HCT116 (cell line): ENCODE results near the gene ENTPD6. TPM values are rescaled to one million over a fixed set of nuclear protein-coding genes. Genes with fewer than 3 reads are reported as not detected.

ENCODE experiments used
- ATAC-seq: fragments of 200-7000 bp; cut with Tn5 transposase; 2 replicates; pipeline ENCODE4 v1.9.1; 2020; ENCODE audit warnings: mild to moderate bottlenecking, moderate library complexity
- BruUV-seq: library from RNA; stranded (reverse); fragments of 400-500 nt; replicated peaks from 2 replicates; lab custom pipeline; 2021; lab: Mats Ljungman, UMichigan
- CTCF ChIA-PET: fragments of 300-600 bp; sonication (Branson Sonifier 250); formaldehyde crosslinking; loops from one replicate; lab custom pipeline; 2021; ENCODE audit warnings: antibody characterized with exemption; lab: Charles Lee
- POLR2A ChIA-PET: fragments of 300-600, 350-600 bp; sonication (Branson Sonifier 250); formaldehyde crosslinking; loops from one replicate; lab custom pipeline; 2021; ENCODE audit warnings: antibody characterized with exemption; lab: Charles Lee
- RAD21 ChIA-PET, 2 experiments: fragments of 300-600 bp; sonication (Branson Sonifier 250); formaldehyde crosslinking; loops; one replicate each; lab custom pipeline; 2023; ENCODE audit warnings: low total read pairs in 2 of 2; ENCODE audit not compliant: uncharacterized antibody in 2 of 2, unreplicated experiment in 2 of 2, low non-redundant PET in 1 of 2; lab: Charles Lee
- DNase-seq: peaks from one replicate; pipeline ENCODE4 v3.0.0-alpha.2; 2010; ENCODE audit warnings: low read depth, low spot score
- H2AFZ ChIP-seq: fragments of 200-600 bp; shearing (Covaris generic), sonication (generic); 2 replicates; pipeline ENCODE4 v1.6.1; 2017; ENCODE audit warnings: low read depth, mixed run types, mixed read lengths, antibody characterized with exemption, low read length; ENCODE audit not compliant: poor library complexity, severe bottlenecking
- H3K27ac ChIP-seq: 2 replicates; pipeline ENCODE4 v1.5.1; 2012; ENCODE audit warnings: low read depth, low read length
- H3K27me3 ChIP-seq: fragments of 200-600 bp; sonication (generic); 2 replicates; pipeline ENCODE4 v1.6.1; 2016; ENCODE audit warnings: mixed run types, low read length, mixed read lengths; ENCODE audit not compliant: insufficient read depth
- H3K36me3 ChIP-seq, 2 experiments: fragments of 200-500 bp in 1 of 2; fragments of 200-600 bp in 1 of 2; sonication (Bioruptor generic) in 1 of 2; sonication (generic) in 1 of 2; 2 replicates each; pipeline versions ENCODE4 v1.5.1 to v1.6.1; 2014 to 2016; ENCODE audit warnings: low read length in 2 of 2, inconsistent platforms in 1 of 2, mixed read lengths in 1 of 2, mixed run types in 1 of 2; ENCODE audit not compliant: insufficient read depth in 2 of 2, control insufficient read depth in 1 of 2
- H3K4me1 ChIP-seq, 2 experiments: fragments of 200-600 bp in 1 of 2; sonication (generic) in 1 of 2; 2 replicates each; pipeline versions ENCODE4 v1.5.1 to v1.6.1; 2012 to 2017; ENCODE audit warnings: low read length in 2 of 2, inconsistent platforms in 1 of 2, mild to moderate bottlenecking in 1 of 2, mixed read lengths in 1 of 2, mixed run types in 1 of 2, moderate library complexity in 1 of 2; ENCODE audit not compliant: insufficient read depth in 2 of 2, control insufficient read depth in 1 of 2
- H3K4me2 ChIP-seq: fragments of 200-600 bp; sonication (generic); 2 replicates; pipeline ENCODE4 v1.6.1; 2017; ENCODE audit warnings: mixed run types, low read length, mixed read lengths
- H3K4me3 ChIP-seq, 2 experiments: fragments of 200-600 bp in 1 of 2; sonication (generic) in 1 of 2; replicated peaks in 1 of 2; 2 replicates each; pipeline ENCODE4 v1.5.1; 2011 to 2016; ENCODE audit warnings: low read length in 2 of 2, control low read depth in 1 of 2, low read depth in 1 of 2, mild to moderate bottlenecking in 1 of 2, mixed read lengths in 1 of 2, mixed run types in 1 of 2
- H3K79me2 ChIP-seq: fragments of 200-600 bp; sonication (generic); 2 replicates; pipeline ENCODE4 v1.6.1; 2017; ENCODE audit warnings: mild to moderate bottlenecking, mixed run types, low read length, moderate library complexity, mixed read lengths; ENCODE audit not compliant: insufficient read depth
- H3K9ac ChIP-seq: fragments of 200-600 bp; sonication (generic); 2 replicates; pipeline ENCODE4 v1.6.1; 2016; ENCODE audit warnings: low read length, mixed read lengths
- H3K9me2 ChIP-seq: fragments of 200-600 bp; sonication (generic), shearing (Covaris generic); 2 replicates; pipeline ENCODE4 v1.6.1; 2017; ENCODE audit warnings: mixed run types, mild to moderate bottlenecking, moderate library complexity; ENCODE audit not compliant: insufficient read depth
- H3K9me3 ChIP-seq, 2 experiments: fragments of 200-500 bp in 1 of 2; fragments of 200-600 bp in 1 of 2; sonication (Bioruptor generic) in 1 of 2; sonication (generic) in 1 of 2; 2 replicates each; pipeline ENCODE4 v1.6.1; 2014 to 2017; ENCODE audit warnings: low read length in 2 of 2, mixed read lengths in 2 of 2, inconsistent platforms in 1 of 2, low read depth in 1 of 2, mild to moderate bottlenecking in 1 of 2, mixed run types in 1 of 2, moderate library complexity in 1 of 2; ENCODE audit not compliant: control insufficient read depth in 1 of 2, insufficient read depth in 1 of 2
- H4K20me1 ChIP-seq: fragments of 200-600 bp; sonication (generic), shearing (Covaris generic); 2 replicates; pipeline ENCODE4 v1.6.1; 2017; ENCODE audit warnings: mixed run types, mild to moderate bottlenecking, moderate library complexity; ENCODE audit not compliant: insufficient read depth
- ATF3 ChIP-seq: IDR thresholded peaks from 2 replicates; pipeline ENCODE4 v1.6.1; 2012
- CBX3 ChIP-seq: IDR thresholded peaks from 2 replicates; pipeline ENCODE4 v1.6.1; 2012; ENCODE audit warnings: low read depth
- EGR1 ChIP-seq: IDR thresholded peaks from 2 replicates; pipeline ENCODE4 v1.6.1; 2012; ENCODE audit warnings: low read depth
- EZH2 ChIP-seq: fragments of 200-600 bp; sonication (generic); IDR thresholded peaks from 2 replicates; pipeline ENCODE4 v1.6.1; 2017; ENCODE audit warnings: antibody characterized with exemption, mixed run types
- EZH2phosphoT487 ChIP-seq: fragments of 200-600 bp; IDR thresholded peaks from 2 replicates; pipeline ENCODE4 v1.6.1; 2018; ENCODE audit warnings: antibody characterized with exemption, borderline replicate concordance
- FOSL1 ChIP-seq: IDR thresholded peaks from 2 replicates; pipeline ENCODE4 v1.6.1; 2012; ENCODE audit warnings: low read depth
- MAX ChIP-seq: IDR thresholded peaks from 2 replicates; pipeline ENCODE4 v1.6.1; 2012
- POLR2AphosphoS5 ChIP-seq: IDR thresholded peaks from 2 replicates; pipeline ENCODE4 v1.6.1; 2011; ENCODE audit warnings: mild to moderate bottlenecking, low read depth, low read length, moderate library complexity
- REST ChIP-seq: IDR thresholded peaks from 2 replicates; pipeline ENCODE4 v1.6.1; 2012; ENCODE audit warnings: low read depth
- SIN3A ChIP-seq: IDR thresholded peaks from 2 replicates; pipeline ENCODE4 v1.6.1; 2012; ENCODE audit warnings: low read depth
- SP1 ChIP-seq: IDR thresholded peaks from 2 replicates; pipeline ENCODE4 v1.6.1; 2012; ENCODE audit warnings: low read depth
- SRF ChIP-seq: IDR thresholded peaks from 2 replicates; pipeline ENCODE4 v1.6.1; 2012; ENCODE audit warnings: low read depth
- TCF7L2 ChIP-seq: IDR thresholded peaks from 2 replicates; pipeline ENCODE4 v1.7.0; 2011; ENCODE audit warnings: borderline replicate concordance, inconsistent platforms; ENCODE audit not compliant: insufficient read depth, insufficient read length; ENCODE audit errors: extremely low read depth
- YY1 ChIP-seq: IDR thresholded peaks from 2 replicates; pipeline ENCODE4 v1.6.1; 2011; ENCODE audit warnings: low read length, low read depth, moderate library complexity, mild to moderate bottlenecking; ENCODE audit not compliant: insufficient replicate concordance; ENCODE audit errors: extremely low read depth
- ZBTB33 ChIP-seq: IDR thresholded peaks from 2 replicates; pipeline ENCODE4 v1.6.1; 2011; ENCODE audit warnings: mild to moderate bottlenecking, low read length, moderate library complexity; ENCODE audit not compliant: insufficient replicate concordance; ENCODE audit errors: extremely low read depth
- ZFX ChIP-seq: fragments of 450-650 bp; IDR thresholded peaks from 2 replicates; pipeline ENCODE4 v1.6.1; 2017
- intact Hi-C: fragments of 100-400 bp; cut with micrococcal nuclease; formaldehyde crosslinking; loops from 2 replicates; pipeline ENCODE4 v1.10.0; 2022
- total RNA-seq: library from RNA; stranded (reverse); gene quantifications from one replicate; pipeline ENCODE4 v1.2.1, GENCODE V29; 2021; ENCODE audit not compliant: unreplicated experiment

ENTPD6 gene
- total RNA-seq, 1 experiment from 2014 or later: 89.2 TPM

- peak; percentile 27 for TF ChIP-seq YY1
- peak; percentile 28; the same call in 1 of the 2 replicates for TF ChIP-seq SP1
- peak; percentile 65; the same call in 1 of the 2 replicates for TF ChIP-seq ZFX
- no peak; the same call in 1 of the 2 replicates for TF ChIP-seq EGR1
- no peak for TF ChIP-seq CBX3
- peak; percentile 94 for TF ChIP-seq SIN3A
- TF ChIP-seq EZH2phosphoT487: no peak
Observed at GRCh38 chr20:25247956-25248785, 52.7 kb downstream of the ENTPD6 start, which contains the start of gene PYGB (continued).

- H3K27ac ChIP-seq: peak overlapping the region; percentile 93
- intact Hi-C loops: loop anchor here (1.0 kb wide), 1 partner anchor 25 kb away; no protein-coding TSS in a partner anchor
- H3K4me1 ChIP-seq: peaks cover 33 to 43% of the 10 kb centered on the region in 2 experiments
- no peak overlapping the region for H2AFZ ChIP-seq
- ChIA-PET CTCF (no interaction called here), POLR2A (no interaction called here), RAD21 (no interaction called here)
- DNase-seq (no peak), ATAC-seq (no peak)
- TF ChIP-seq REST: no peak
- no peak for TF ChIP-seq TCF7L2
- no peak for TF ChIP-seq SIN3A
- TF ChIP-seq EZH2: no peak
- TF ChIP-seq CBX3: no peak
- TF ChIP-seq ZBTB33: no peak
- TF ChIP-seq FOSL1: no peak
- TF ChIP-seq SRF: no peak
- no peak for TF ChIP-seq POLR2AphosphoS5
- TF ChIP-seq MAX: no peak
- TF ChIP-seq YY1: no peak
- TF ChIP-seq ATF3: no peak
- H3K79me2 ChIP-seq: peaks cover 48% of the 10 kb centered on the region
- H3K36me3 ChIP-seq: no peaks in the 10 kb centered on the region; a peak in 1 of 4 replicates
- H3K4me2 ChIP-seq: peak overlapping the region; percentile 98
- H3K27me3 ChIP-seq: no peaks in the 10 kb centered on the region
- peak overlapping the region; percentile 72 for H3K9ac ChIP-seq
- no TSS peak for BruUV-seq
- H4K20me1 ChIP-seq: no peaks in the 10 kb centered on the region
- H3K4me3 ChIP-seq: peak overlapping the region; percentile 79 to 80
- H3K9me3 ChIP-seq: no peaks in the 10 kb centered on the region
- no peaks in the 10 kb centered on the region for H3K9me2 ChIP-seq
Observed at GRCh38 chr20:25248786-25249172, 53.3 kb downstream of the ENTPD6 start.
